ENCODE measurements around the gene ASPG.

GRCh38 chr14:104115131-104115600 lies 29.7 kb downstream of the ASPG start:
- TF ChIP-seq CTCF (IDR thresholded peaks at IDR 0.05): no peak
- TF ChIP-seq EP300 (IDR thresholded peaks at IDR 0.05): no peak
- TF ChIP-seq POLR2A (IDR thresholded peaks at IDR 0.05; ENCODE audit: low read depth): no peak
